ENCODE data around the gene GANC.

DNA sequence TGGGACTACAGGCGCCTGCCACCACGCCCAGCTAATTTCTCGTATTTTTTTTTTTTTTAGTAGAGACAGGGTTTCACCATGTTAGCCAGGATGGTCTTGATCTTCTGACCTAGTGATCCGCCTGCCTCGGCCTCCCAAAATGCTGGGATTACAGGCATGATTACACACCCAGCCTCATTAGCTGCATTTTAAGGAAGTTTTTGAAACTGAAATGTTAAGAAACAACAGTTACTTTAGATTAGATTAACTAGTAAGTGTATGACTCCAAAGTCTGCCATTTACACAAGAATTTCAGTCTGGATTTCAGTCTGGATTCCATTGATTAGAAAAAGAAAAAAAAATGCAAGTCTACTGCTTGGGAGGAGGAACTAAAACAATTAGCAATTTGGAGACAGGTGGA lies 40.4 kb upstream of the GANC start:
- TF ChIP-seq NR1H2 (CRISPR knock-in tag; IDR thresholded peaks at IDR 0.05) (no peak), ETV6 (CRISPR knock-in tag; IDR thresholded peaks at IDR 0.05) (no peak), CREB1 (CRISPR knock-in tag; IDR thresholded peaks at IDR 0.05) (no peak), SP1 (CRISPR knock-in tag; conservative IDR thresholded peaks at IDR 0.05) (no peak), RORB (CRISPR knock-in tag; IDR thresholded peaks at IDR 0.05) (no peak), CDX4 (CRISPR knock-in tag; IDR thresholded peaks at IDR 0.05; ENCODE audit: borderline replicate concordance) (no peak), GABPB1 (CRISPR knock-in tag; IDR thresholded peaks at IDR 0.05) (no peak)
- TF ChIP-seq, protein P1, sequence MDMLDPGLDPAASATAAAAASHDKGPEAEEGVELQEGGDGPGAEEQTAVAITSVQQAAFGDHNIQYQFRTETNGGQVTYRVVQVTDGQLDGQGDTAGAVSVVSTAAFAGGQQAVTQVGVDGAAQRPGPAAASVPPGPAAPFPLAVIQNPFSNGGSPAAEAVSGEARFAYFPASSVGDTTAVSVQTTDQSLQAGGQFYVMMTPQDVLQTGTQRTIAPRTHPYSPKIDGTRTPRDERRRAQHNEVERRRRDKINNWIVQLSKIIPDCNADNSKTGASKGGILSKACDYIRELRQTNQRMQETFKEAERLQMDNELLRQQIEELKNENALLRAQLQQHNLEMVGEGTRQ (CRISPR knock-in tag; IDR thresholded peaks at IDR 0.05) = no peak
- TF ChIP-seq, protein P2, sequence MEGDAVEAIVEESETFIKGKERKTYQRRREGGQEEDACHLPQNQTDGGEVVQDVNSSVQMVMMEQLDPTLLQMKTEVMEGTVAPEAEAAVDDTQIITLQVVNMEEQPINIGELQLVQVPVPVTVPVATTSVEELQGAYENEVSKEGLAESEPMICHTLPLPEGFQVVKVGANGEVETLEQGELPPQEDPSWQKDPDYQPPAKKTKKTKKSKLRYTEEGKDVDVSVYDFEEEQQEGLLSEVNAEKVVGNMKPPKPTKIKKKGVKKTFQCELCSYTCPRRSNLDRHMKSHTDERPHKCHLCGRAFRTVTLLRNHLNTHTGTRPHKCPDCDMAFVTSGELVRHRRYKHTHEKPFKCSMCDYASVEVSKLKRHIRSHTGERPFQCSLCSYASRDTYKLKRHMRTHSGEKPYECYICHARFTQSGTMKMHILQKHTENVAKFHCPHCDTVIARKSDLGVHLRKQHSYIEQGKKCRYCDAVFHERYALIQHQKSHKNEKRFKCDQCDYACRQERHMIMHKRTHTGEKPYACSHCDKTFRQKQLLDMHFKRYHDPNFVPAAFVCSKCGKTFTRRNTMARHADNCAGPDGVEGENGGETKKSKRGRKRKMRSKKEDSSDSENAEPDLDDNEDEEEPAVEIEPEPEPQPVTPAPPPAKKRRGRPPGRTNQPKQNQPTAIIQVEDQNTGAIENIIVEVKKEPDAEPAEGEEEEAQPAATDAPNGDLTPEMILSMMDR (IDR thresholded peaks at IDR 0.05) = no peak
- TF ChIP-seq, protein P3, sequence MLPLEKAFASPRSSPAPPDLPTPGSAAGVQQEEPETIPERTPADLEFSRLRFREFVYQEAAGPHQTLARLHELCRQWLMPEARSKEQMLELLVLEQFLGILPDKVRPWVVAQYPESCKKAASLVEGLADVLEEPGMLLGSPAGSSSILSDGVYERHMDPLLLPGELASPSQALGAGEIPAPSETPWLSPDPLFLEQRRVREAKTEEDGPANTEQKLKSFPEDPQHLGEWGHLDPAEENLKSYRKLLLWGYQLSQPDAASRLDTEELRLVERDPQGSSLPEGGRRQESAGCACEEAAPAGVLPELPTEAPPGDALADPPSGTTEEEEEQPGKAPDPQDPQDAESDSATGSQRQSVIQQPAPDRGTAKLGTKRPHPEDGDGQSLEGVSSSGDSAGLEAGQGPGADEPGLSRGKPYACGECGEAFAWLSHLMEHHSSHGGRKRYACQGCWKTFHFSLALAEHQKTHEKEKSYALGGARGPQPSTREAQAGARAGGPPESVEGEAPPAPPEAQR (CRISPR knock-in tag; IDR thresholded peaks at IDR 0.05) = no peak

Measured in WTC11 (cell line).